Fibroblast of skin of right quadriceps (primary cell): ENCODE measurements around the gene POLR2F.
"Not testable (repeated sequence)": the region's sequence is repeated elsewhere in the genome, so short reads cannot be mapped to it uniquely, and the experiment has no call there.

Experiments used
- DNase-seq: peaks from one replicate; pipeline ENCODE4 v3.0.0-alpha.2; 2013

POLR2F gene

GRCh38 chr22:37925767-37926166, 27.7 kb upstream of the POLR2F start:
- DNase-seq, result no peak

GRCh38 chr22:37926358-37926757, 27.1 kb upstream of the POLR2F start:
- DNase-seq, result no peak

DNA sequence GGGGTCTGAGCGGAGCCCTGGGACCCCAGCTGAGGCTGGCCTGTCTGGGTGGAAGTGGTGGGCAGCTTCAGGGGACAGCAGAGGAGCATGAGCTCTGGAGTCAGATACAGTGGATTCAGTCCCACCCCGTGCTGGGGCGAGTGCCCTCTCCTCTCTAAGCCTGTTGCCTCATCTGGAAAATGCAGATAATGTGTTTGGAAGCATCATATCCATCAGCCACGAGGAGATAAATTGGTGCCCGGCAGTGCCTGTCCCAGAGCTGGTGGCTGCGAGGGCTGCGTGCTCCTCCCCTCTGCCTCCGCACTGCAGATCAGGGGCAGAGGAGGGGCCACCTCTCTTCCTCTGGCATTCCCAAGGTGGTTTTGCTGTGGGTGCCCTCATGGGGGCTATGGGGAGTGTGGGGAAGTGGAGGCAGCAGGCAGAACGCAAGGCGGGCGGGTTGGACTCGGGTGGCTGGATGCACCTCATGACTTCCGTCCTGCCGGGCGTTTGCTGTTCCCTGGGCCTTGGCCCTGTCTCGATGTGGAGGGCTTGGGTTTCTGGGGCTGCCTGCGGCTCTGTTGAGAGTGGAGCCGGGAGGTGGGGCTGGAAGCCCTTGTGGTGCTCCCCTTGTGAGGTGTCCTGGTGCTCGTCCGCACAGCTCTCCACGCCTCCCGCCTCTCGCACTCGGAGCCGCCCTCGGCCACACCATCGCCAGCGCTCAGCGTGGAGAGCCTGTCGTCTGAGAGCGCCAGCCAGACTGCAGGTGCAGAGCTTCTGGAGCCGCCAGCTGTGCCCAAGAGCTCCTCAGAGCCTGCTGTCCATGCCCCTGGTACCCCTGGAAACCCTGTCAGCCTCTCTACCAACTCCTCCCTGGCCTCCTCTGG, 26.5 kb upstream of the POLR2F start:
- DNase-seq, result no peak

DNA sequence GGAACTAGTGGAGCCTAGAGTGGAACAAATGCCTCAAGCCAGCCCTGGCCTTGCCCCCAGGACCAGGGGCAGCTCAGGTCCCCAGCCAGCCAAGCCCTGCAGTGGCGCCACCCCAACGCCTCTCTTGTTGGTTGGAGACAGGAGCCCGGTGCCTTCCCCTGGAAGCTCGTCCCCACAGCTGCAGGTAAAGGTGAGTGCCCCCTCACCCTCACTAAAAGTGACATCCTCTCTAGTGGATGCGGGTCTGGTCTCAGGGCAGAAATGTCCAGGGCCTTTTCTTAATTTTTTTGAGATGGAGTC, 25.9 kb upstream of the POLR2F start:
- no peak for DNase-seq

DNA sequence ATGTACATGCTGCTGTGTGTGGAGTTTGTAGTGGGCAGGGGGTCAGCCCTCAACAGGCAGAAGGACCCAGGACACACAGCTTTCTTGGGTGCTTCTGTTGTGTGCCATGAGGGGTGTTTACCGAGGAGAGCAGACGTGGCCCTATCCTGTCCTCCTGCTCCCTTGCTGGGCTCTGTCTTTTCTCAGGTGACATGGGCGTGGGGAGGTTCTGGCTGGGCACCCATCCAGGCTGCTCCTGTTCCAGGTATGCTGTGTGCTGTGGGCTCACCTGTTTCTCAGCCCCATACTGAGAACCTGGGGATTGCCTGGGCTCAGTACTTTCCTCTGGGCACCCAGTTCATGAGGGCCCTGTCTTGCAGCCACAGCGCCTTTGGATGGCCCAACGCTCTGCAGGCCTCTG, 24.1 kb upstream of the POLR2F start:
- DNase-seq, result no peak

DNA sequence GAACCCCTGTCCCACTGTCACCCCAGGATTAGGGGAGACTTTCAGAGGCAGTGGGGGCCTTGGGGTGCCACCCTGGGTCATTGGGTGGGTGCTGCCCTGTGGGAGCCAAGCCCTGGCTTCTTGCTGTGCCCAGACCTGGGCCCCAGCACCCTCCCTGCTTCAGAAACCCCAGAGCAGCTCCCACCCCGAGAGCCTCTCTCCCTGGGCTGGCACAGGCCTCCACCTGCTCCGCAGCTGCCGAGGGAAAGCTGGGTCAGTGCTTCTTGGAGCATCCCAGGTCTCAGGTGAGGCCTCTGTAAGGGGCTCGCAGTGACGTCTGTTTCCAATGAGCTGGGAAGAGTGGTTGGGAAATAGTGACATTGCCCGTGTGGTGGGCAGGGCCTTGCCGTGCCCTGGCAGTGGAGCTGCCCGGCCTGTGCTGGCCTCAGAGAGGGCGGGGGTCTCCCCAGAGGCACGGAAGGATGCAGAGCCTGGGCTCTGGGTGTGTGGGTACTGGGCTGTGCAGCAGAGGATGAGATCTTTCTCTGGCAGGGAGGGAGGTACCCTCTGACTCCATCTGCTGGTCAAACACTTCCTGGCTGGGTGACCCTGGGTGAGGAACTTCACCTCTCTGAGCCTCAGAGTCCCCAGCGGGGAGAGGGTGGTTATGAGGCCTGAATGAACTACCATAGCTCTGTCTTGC, 23.1 kb upstream of the POLR2F start:
- no peak for DNase-seq

- no peak for DNase-seq
Measured at GRCh38 chr22:37930952-37931440, 22.5 kb upstream of the POLR2F start.

DNA sequence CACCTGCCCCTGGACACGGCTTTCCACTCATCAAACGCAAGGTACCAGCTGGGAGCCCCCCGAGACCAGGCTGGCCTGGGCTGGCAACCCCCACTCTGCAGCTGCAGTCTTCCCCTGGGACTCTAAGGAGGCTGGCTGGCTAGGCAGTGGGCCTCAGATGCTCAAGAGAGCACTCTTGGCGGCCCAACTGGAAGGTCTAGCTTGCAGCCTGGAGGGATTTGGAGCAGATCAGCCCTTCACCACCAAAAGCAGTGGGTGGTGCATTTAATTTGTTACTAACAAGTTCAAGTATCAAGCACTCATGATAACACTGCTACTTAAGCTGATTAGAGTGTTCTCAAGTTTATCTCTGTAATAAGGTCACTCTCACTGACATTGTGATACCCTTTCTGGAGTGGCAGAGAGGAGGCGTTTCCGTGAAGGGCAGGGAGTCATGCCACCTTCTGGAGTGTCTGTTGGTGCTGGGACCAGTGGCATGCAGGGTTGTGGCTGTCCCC, 21.6 kb upstream of the POLR2F start:
- no peak for DNase-seq

DNA sequence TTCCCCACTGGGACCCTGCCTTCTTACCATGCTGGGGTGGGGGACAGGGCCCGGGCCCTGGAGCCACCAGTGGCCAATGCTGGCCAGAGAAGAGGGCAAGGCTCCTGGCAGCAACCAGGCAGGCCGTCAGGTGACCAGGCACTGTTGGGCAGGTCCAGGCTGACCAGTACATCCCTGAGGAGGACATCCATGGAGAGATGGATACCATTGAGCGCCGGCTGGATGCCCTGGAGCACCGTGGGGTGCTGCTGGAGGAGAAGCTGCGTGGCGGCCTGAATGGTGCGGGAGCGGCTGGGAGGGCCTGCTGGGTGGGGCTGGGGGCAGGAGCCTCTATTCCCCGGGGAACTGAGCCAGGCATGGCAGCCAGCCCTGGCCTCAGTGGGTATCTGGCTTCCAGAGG, 21.1 kb upstream of the POLR2F start:
- no peak for DNase-seq

DNA sequence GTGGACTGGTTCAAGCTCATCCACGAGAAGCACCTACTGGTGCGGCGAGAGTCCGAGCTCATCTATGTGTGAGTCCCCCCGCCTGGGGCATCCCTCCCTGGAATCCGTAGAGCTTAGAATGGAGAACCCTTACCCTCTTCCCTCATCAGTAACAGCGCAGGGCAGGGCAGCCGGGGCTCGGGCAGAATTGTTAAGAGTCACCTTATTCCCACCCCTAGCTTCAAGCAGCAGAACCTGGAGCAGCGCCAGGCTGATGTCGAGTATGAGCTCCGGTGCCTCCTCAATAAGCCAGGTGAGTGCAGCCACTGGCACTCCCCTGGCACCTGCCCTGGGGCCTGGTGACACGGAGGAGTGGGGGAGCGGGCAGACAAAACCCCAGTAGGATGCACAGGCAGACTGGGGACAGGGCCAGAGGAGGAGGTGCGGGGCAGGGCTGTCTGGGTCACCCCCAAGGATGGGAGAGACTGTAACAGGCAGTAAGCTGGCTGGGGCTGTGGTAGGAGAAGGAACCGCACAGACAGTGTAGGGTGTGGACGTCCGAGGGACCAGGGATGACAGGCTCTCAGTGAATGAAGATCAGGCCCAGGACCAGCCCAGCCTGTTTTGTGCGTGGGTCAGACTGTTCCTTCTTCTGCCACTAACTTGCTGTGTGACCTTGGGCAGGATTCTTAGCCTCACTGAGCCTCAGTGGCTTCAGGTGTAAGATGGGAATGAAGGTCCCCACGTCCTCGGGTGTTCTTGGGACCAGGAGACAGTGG, 20.5 kb upstream of the POLR2F start:
- DNase-seq, result no peak

GRCh38 chr22:37933711-37934376, 19.7 kb upstream of the POLR2F start:
- DNase-seq, result peak; percentile 93

DNA sequence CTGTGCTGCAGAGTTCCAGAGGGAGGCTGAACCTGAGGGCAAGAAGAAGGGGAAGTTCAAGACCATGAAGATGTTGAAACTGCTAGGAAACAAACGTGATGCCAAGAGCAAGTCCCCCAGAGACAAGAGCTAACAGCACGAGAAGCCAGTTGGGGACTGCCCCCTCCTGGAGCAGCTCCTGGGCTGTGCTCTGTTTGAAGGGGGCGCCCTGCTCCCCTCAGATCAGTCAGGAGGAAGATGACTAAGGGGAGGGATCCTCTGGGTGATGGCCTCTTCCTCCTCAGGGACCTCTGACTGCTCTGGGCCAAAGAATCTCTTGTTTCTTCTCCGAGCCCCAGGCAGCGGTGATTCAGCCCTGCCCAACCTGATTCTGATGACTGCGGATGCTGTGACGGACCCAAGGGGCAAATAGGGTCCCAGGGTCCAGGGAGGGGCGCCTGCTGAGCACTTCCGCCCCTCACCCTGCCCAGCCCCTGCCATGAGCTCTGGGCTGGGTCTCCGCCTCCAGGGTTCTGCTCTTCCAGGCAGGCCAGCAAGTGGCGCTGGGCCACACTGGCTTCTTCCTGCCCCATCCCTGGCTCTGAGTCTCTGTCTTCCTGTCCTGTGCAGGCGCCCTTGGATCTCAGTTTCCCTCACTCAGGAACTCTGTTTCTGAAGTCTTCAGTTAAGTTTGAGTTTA, 12.7 kb upstream of the POLR2F start:
- DNase-seq, result peak; percentile 22

- no peak for DNase-seq
Measured at GRCh38 chr22:37942133-37942532, 11.4 kb upstream of the POLR2F start.

GRCh38 chr22:37943136-37943824, 10.2 kb upstream of the POLR2F start:
- DNase-seq, result no peak

GRCh38 chr22:37943825-37944198, 9.7 kb upstream of the POLR2F start:
- DNase-seq, result no peak

DNA sequence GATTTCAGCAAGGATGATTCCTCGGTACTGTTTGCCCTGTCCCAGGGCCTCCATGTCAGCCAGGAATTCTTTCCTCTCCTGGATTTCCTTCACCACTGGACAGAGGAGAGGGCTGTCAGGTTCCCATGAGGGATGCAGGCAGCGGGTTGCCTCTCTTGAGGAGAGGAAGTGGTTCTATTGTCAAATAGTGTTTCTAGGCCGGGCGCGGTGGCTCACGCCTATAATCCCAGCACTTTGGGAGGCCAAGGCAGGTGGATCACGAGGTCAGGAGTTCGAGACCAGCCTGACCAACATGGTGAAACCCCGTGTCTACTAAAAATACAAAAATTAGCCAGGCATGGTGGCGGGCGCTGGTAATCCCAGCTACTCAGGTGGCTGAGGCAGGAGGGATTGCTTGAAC, 9.1 kb upstream of the POLR2F start:
- DNase-seq, result not testable (repeated sequence)

DNA sequence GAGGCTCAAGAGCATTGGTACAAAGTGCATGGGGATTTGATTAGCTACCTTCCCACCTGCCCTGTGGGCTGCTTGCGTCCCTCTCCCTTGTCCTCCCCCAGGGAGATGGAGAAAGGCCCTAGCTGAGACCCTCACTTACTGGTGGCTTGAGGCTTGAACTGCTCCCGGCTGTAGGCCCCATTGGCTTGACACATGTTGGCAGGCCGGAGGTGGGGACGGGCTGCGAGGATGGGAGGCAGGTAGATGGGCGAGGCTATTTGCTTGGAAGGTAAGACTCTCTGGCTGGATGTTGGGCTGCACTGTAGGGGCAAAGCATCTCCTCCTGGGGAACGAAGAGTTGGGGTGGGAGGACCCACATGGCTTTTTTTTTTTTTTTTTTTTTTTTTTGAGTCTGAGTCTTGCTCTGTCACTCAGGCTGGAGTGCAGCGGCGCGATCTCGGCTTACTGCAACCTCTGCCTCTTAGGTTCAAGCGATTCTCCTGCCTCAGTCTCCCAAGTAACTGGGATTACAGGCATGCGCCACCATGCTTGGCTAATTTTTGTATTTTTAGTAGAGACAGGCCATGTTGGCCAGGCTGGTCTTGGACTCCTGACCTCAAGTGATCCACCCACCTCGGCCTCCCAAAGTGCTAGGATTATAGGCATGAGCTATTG, 6.2 kb upstream of the POLR2F start:
- not testable (repeated sequence) for DNase-seq

DNA sequence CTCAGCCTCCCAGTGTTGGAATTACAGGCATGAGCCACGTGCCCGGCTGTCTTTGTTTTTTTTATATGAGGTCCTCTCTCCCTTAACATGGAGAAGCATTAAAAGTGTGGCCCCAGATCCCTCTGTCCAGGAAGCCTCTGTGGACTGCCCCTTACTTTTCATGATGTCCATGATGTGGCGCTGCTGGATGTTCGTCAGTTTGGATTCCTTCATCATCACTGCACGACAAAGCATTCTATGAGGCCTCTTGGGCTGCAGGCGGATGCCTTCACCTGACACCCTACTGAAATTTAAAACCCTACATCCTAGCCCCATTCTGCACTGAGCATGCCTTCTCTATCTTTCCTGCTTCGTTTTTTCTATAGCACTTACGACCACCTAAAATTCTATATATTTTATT, 2.2 kb upstream of the POLR2F start:
- DNase-seq, result no peak

DNA sequence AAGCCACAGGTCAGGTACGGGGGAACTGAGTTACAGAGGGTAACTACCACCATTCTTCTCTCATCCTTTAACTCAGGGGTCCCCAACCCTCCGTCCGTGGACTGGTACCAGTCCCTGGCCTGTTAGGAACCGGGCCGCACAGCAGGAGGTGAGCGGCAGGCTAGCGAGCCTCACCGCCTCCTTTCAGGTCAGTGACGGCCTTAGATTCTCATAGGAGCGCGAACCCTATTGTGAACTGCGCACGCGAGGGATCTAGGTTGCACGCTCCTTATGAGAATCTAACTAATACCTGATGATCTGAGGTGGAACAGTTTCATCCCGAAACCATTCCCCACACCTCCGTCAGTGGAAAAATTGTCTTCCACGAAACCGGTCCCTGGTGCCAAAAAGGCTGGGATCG, 870 bp upstream of the POLR2F start:
- DNase-seq, result not testable (repeated sequence)

- DNase-seq, result no peak
Measured at GRCh38 chr22:37953062-37953436, 450 bp upstream of the POLR2F start.

DNA sequence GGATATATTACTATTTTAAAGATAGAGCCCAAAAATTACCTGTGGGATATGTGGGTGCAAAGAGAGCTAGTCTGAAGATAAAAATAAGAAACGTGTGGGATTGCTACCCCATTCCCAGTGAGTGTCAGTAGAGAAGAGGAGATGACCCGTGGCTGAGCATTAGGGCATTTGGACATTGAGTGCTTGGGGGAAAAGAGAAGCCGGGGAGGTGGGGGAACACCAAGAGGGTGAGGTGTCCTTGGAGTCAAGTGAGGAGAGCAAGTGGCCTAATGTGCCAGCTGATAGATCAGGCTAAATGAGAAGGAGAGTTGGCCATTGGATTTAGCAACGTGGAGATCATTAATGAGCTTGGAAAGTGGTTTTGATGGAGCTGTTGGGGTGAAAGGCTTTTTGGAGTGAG, 1.2 kb downstream of the POLR2F start:
- DNase-seq, result no peak
